Measurements from ENCODE around the gene CLNK.

- TF ChIP-seq CTCF (IDR thresholded peaks at IDR 0.05) (peak in 5 of 7 experiments; percentile 68 to 87 (median 75)), POLR2A (IDR thresholded peaks at IDR 0.05) (no peak), POLR2AphosphoS5 (IDR thresholded peaks at IDR 0.05) (no peak), EP300 (IDR thresholded peaks at IDR 0.05) (no peak)
These were observed 102.4 kb downstream of the CLNK start for GRCh38 chr4:10582059-10582686.
